Esophagus squamous epithelium (tissue), 4 donors: ENCODE data around the gene LIPE.

Source experiments
- CTCF ChIP-seq, 6 experiments: fragments of 450-650 bp in 4 of 6; fragments of 200-600 bp in 2 of 6; sonication (generic) in 2 of 6; IDR thresholded peaks; one replicate each; pipeline ENCODE4 v1.5.1; 2016 to 2019; ENCODE audit warnings: antibody characterized with exemption in 6 of 6, mild to moderate bottlenecking in 4 of 6, moderate library complexity in 4 of 6
- POLR2A ChIP-seq, 4 donors: fragments of 450-650 bp; IDR thresholded peaks; one replicate each; pipeline ENCODE4 v1.6.1; 2017; ENCODE audit warnings: antibody characterized with exemption in 4 of 4, mild to moderate bottlenecking in 4 of 4, moderate library complexity in 3 of 4

DNA sequence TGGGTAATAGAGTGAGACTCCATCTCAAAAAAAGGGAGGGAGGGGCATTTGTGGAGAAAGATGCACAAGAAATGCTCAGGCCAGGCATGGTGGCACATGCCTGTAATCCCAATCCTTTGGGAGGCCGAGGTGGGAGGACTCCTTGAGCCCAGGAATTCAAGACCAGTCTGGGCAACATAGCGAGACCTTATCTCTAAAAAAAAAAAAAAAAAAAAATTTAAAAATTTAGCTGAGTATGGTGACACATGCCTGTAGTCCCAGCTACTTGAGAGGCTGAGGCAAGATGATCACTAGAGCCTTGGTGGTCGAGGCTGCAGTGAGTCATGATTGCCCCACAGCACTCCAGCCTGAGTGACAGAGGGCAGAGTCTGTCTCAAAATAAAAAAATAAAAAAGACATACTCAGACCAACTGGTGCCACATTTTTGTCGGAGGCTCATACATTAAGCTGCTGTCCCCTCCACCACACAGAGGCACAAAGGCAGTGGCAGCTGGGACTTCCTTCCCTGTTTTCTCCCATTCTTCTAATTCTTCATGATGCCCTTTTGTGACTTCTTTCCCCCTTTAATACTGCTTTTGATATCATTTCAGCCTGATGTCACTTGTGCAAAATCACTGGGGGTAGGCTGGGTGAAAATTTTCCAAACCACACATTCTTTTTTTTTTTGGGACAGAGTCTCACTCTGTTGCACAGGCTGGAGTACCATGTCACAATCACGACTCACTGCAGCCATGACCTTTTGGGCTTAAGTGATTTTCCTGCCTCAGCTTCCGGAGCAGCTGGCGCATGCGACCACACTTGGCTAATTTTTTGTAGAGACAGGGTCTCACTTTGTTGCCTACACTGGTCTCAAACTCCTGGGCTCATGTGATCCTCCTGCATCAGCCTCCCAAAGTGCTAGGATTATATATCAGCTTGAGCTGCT, 42.4 kb upstream of the LIPE start:
- no peak for TF ChIP-seq CTCF (IDR thresholded peaks at IDR 0.05)
- no peak for TF ChIP-seq POLR2A (IDR thresholded peaks at IDR 0.05)
